C4-2B (cell line): Measurements from ENCODE around the gene COPRS.

ENCODE experiments used
- H3K27ac ChIP-seq: fragments of 450-650 bp; 2 replicates; pipeline ENCODE4 v1.5.1; 2017
- CTCF ChIP-seq: fragments of 450-650 bp; conservative IDR thresholded peaks from 2 replicates; pipeline ENCODE4 v1.5.1; 2017; ENCODE audit warnings: mild to moderate bottlenecking
- ZFX ChIP-seq: fragments of 450-650 bp; IDR thresholded peaks from 2 replicates; pipeline ENCODE4 v1.6.1; 2017

The COPRS gene

GRCh38 chr17:31882571-31882970, 23.5 kb upstream of the COPRS start:
- TF ChIP-seq CTCF (no peak), ZFX (no peak)
- no peak overlapping the region for H3K27ac ChIP-seq

GRCh38 chr17:31880311-31880710, 21.3 kb upstream of the COPRS start:
- TF ChIP-seq ZFX (no peak), CTCF (no peak)
- peak overlapping the region; percentile 81 for H3K27ac ChIP-seq

GRCh38 chr17:31878703-31879073, 19.6 kb upstream of the COPRS start:
- H3K27ac ChIP-seq = peak overlapping the region; percentile 81
- TF ChIP-seq ZFX (no peak), CTCF (no peak)

GRCh38 chr17:31877911-31878702, 19.1 kb upstream of the COPRS start:
- H3K27ac ChIP-seq = peak overlapping the region; percentile 81
- TF ChIP-seq ZFX (no peak), CTCF (no peak)

- no peak for TF ChIP-seq ZFX
- no peak for TF ChIP-seq CTCF
- H3K27ac ChIP-seq = peak overlapping the region; percentile 81
These were observed 18.3 kb upstream of the COPRS start for GRCh38 chr17:31877341-31877740.

GRCh38 chr17:31875081-31875480, 16.0 kb upstream of the COPRS start:
- no peak overlapping the region for H3K27ac ChIP-seq
- no peak for TF ChIP-seq ZFX
- no peak for TF ChIP-seq CTCF

- no peak overlapping the region for H3K27ac ChIP-seq
- TF ChIP-seq CTCF (no peak), ZFX (no peak)
These were observed 10.9 kb upstream of the COPRS start for GRCh38 chr17:31869797-31870568.
